Upper lobe of right lung (tissue), 1 donor: ENCODE measurements around the gene CPA3. TPM values are rescaled to one million over a fixed set of nuclear protein-coding genes. Genes with fewer than 3 reads are reported as not detected.

Experiments
- ATAC-seq: fragments of 200-7000 bp; cut with Tn5 transposase; one replicate; pipeline ENCODE4 v1.9.1; 2020; ENCODE audit warnings: mild to moderate bottlenecking, moderate library complexity
- DNase-seq: peaks from one replicate; pipeline ENCODE4 v3.0.0-alpha.2; 2020
- H3K27ac ChIP-seq: fragments of 200-600 bp; one replicate; pipeline ENCODE4 v1.8.0; 2022
- H3K27me3 ChIP-seq: fragments of 200-600 bp; one replicate; pipeline ENCODE4 v1.8.0; 2022; ENCODE audit warnings: mild to moderate bottlenecking
- H3K36me3 ChIP-seq: fragments of 200-600 bp; one replicate; pipeline ENCODE4 v1.8.0; 2022
- H3K4me1 ChIP-seq: fragments of 200-600 bp; one replicate; pipeline ENCODE4 v1.8.0; 2022
- H3K4me3 ChIP-seq: fragments of 200-600 bp; one replicate; pipeline ENCODE4 v1.8.0; 2022; ENCODE audit warnings: mild to moderate bottlenecking
- H3K9me3 ChIP-seq: fragments of 200-600 bp; one replicate; pipeline ENCODE4 v1.8.0; 2022
- CTCF ChIP-seq: fragments of 200-600 bp; IDR thresholded peaks from one replicate; pipeline ENCODE4 v1.8.0; 2022; ENCODE audit warnings: antibody characterized with exemption
- intact Hi-C: fragments of 100-400 bp; cut with DNase I; formaldehyde crosslinking; loops from one replicate; pipeline ENCODE4 v1.11.0; 2022
- total RNA-seq: library from RNA; stranded (reverse); fragmentation: NEBNext Ultra II Directional; extraction: Animal tissue kit (Norgen Biotek cat#: 25700); gene quantifications from one replicate; pipeline ENCODE4 v1.2.1, GENCODE V29; 2021
- donor health status: DM: no; HTN: yes; CAD: no; lungs with severe emphysema.

The CPA3 gene
- total RNA-seq, 1 donor from 2014 or later = 53.1 TPM

- no peak for ATAC-seq
- TF ChIP-seq CTCF = no peak
- H3K4me1 ChIP-seq = no peaks in the 10 kb centered on the region
- no peak overlapping the region for H3K27ac ChIP-seq
- no peak for DNase-seq
- H3K4me3 ChIP-seq = no peak overlapping the region
- no peaks in the 10 kb centered on the region for H3K9me3 ChIP-seq
- H3K27me3 ChIP-seq = no peaks in the 10 kb centered on the region
- intact Hi-C loops = no loop called here
- no peaks in the 10 kb centered on the region for H3K36me3 ChIP-seq
These were observed 51.0 kb downstream of the CPA3 start for GRCh38 chr3:148916132-148916531.

GRCh38 chr3:148922467-148922866 is 57.4 kb downstream of the CPA3 start:
- Histone ChIP-seq H3K4me1 (no peaks in the 10 kb centered on the region), H3K4me3 (no peak overlapping the region), H3K9me3 (no peaks in the 10 kb centered on the region), H3K36me3 (no peaks in the 10 kb centered on the region), H3K27me3 (no peaks in the 10 kb centered on the region), H3K27ac (no peak overlapping the region)
- TF ChIP-seq CTCF = no peak
- no peak for ATAC-seq
- intact Hi-C loops = no loop called here
- no peak for DNase-seq

- ATAC-seq (no peak), DNase-seq (no peak)
- H3K9me3 ChIP-seq = no peaks in the 10 kb centered on the region
- H3K27ac ChIP-seq = no peak overlapping the region
- H3K4me1 ChIP-seq = no peaks in the 10 kb centered on the region
- no peak for TF ChIP-seq CTCF
- H3K36me3 ChIP-seq = no peaks in the 10 kb centered on the region
- intact Hi-C loops = no loop called here
- no peaks in the 10 kb centered on the region for H3K27me3 ChIP-seq
- no peak overlapping the region for H3K4me3 ChIP-seq
These were observed 58.5 kb downstream of the CPA3 start for GRCh38 chr3:148923592-148923991.

- Histone ChIP-seq H3K4me3 (no peak overlapping the region), H3K9me3 (no peaks in the 10 kb centered on the region), H3K27me3 (no peaks in the 10 kb centered on the region), H3K36me3 (no peaks in the 10 kb centered on the region), H3K27ac (no peak overlapping the region), H3K4me1 (no peaks in the 10 kb centered on the region)
- intact Hi-C loops = no loop called here
- no peak for ATAC-seq
- no peak for DNase-seq
- no peak for TF ChIP-seq CTCF
These were observed 59.5 kb downstream of the CPA3 start for GRCh38 chr3:148924562-148924961.

- H3K27ac ChIP-seq = no peak overlapping the region
- no peaks in the 10 kb centered on the region for H3K4me1 ChIP-seq
- H3K36me3 ChIP-seq = no peaks in the 10 kb centered on the region
- intact Hi-C loops = no loop called here
- no peaks in the 10 kb centered on the region for H3K9me3 ChIP-seq
- no peaks in the 10 kb centered on the region for H3K27me3 ChIP-seq
- no peak for DNase-seq
- no peak for TF ChIP-seq CTCF
- ATAC-seq = no peak
- H3K4me3 ChIP-seq = no peak overlapping the region
These were observed 60.7 kb downstream of the CPA3 start for GRCh38 chr3:148925845-148926244.

- no peak overlapping the region for H3K4me3 ChIP-seq
- H3K27ac ChIP-seq = no peak overlapping the region
- no peaks in the 10 kb centered on the region for H3K9me3 ChIP-seq
- no peaks in the 10 kb centered on the region for H3K36me3 ChIP-seq
- intact Hi-C loops = no loop called here
- no peaks in the 10 kb centered on the region for H3K4me1 ChIP-seq
- DNase-seq = no peak
- TF ChIP-seq CTCF = no peak
- no peaks in the 10 kb centered on the region for H3K27me3 ChIP-seq
- no peak for ATAC-seq
These were observed 65.7 kb downstream of the CPA3 start for GRCh38 chr3:148930752-148931151.
